HepG2 (cell line): Measurements from ENCODE around the gene PSMC3IP. TPM values are rescaled to one million over a fixed set of nuclear protein-coding genes. Genes with fewer than 3 reads are reported as not detected.

ENCODE experiments used
- AHDC1 ChIP-seq: sonication (generic); formaldehyde crosslinking; IDR thresholded peaks from 2 replicates; pipeline ENCODE4 v1.5.1; 2020; ENCODE audit warnings: mild to moderate bottlenecking, missing genetic modification reagents, borderline replicate concordance
- BRCA1 ChIP-seq: sonication (generic); formaldehyde crosslinking; IDR thresholded peaks from 2 replicates; pipeline ENCODE4 v1.4.0; 2020; ENCODE audit warnings: missing genetic modification reagents
- BRF2 ChIP-seq: sonication (generic); formaldehyde crosslinking; IDR thresholded peaks from 2 replicates; pipeline ENCODE4 v1.8.1; 2022; ENCODE audit warnings: mild to moderate bottlenecking, missing genetic modification reagents
- CERS6 ChIP-seq: sonication (generic); formaldehyde crosslinking; IDR thresholded peaks from 2 replicates; pipeline ENCODE4 v1.5.0; 2020; ENCODE audit warnings: missing genetic modification reagents
- DDIT3 ChIP-seq: sonication (generic); formaldehyde crosslinking; IDR thresholded peaks from 2 replicates; pipeline ENCODE4 v1.4.0; 2020; ENCODE audit warnings: mild to moderate bottlenecking, missing genetic modification reagents
- NFE2 ChIP-seq: sonication (generic); formaldehyde crosslinking; IDR thresholded peaks from 2 replicates; pipeline ENCODE4 v1.4.0; 2020; ENCODE audit warnings: missing genetic modification reagents
- PLRG1 ChIP-seq: fragments of 450-650 bp; conservative IDR thresholded peaks from 2 replicates; pipeline ENCODE4 v1.6.1; 2016
- SAFB2 ChIP-seq: sonication (generic); formaldehyde crosslinking; IDR thresholded peaks from 2 replicates; pipeline ENCODE4 v1.5.1; 2020; ENCODE audit warnings: missing genetic modification reagents, low read depth, mild to moderate bottlenecking, borderline replicate concordance
- ZNF280D ChIP-seq: sonication (generic); formaldehyde crosslinking; IDR thresholded peaks from 2 replicates; pipeline ENCODE4 v1.5.1; 2020; ENCODE audit warnings: mild to moderate bottlenecking, missing genetic modification reagents
- ZNF605 ChIP-seq: sonication (generic); formaldehyde crosslinking; IDR thresholded peaks from 2 replicates; pipeline ENCODE4 v1.8.0; 2022; ENCODE audit warnings: mild to moderate bottlenecking, missing genetic modification reagents
- ZNF782 ChIP-seq: sonication (generic); formaldehyde crosslinking; IDR thresholded peaks from 2 replicates; pipeline ENCODE4 v1.4.0; 2020; ENCODE audit warnings: missing genetic modification reagents, mild to moderate bottlenecking, borderline replicate concordance
- polyA plus RNA-seq, 8 experiments: library from polyadenylated mRNA; depleted of rRNA in 3 of 8; stranded (reverse) in 7 of 8; unstranded in 1 of 8; fragments of >200 nt; fragmentation: Illumina TruSeq in 4 of 8; extraction: Trizol in 4 of 8; gene quantifications; 2 replicates each; pipeline versions ENCODE4 v1.2.1 to v1.2.3, GENCODE V29; 2011 to 2016; ENCODE audit warnings: low read depth in 4 of 8, missing spikeins in 1 of 8, mixed read lengths in 1 of 8; ENCODE audit not compliant: insufficient read depth in 1 of 8
- total RNA-seq, 5 experiments: library from RNA; depleted of rRNA; stranded (reverse); fragments of >200 nt; fragmentation: Illumina TruSeq; extraction: Trizol; gene quantifications; 2 replicates each; pipeline ENCODE4 v1.2.3, GENCODE V29; 2016; ENCODE audit warnings: low read depth in 1 of 5

Gene PSMC3IP
- total and polyA plus RNA-seq, 2 of the 13 experiments (the other 11 are each of a cell fraction or from before 2014, with no cell fraction given), result 6.5 to 22.4 TPM

GRCh38 chr17:42577532-42578281 is at the start of gene PSMC3IP (continued):
- TF ChIP-seq ZNF280D (CRISPR knock-in tag) (peak; percentile 80), BRCA1 (CRISPR knock-in tag) (no peak), CERS6 (no peak), AHDC1 (no peak), BRF2 (CRISPR knock-in tag) (no peak; the same call in 1 of the 2 replicates), ZNF782 (CRISPR knock-in tag) (peak; percentile 37), DDIT3 (CRISPR knock-in tag) (0 out of 2 replicates have a peak, but pooled peaks have one; percentile 54), NFE2 (CRISPR knock-in tag) (no peak), PLRG1 (no peak), SAFB2 (CRISPR knock-in tag) (no peak), ZNF605 (peak; percentile 52; the same call in 1 of the 2 replicates)
